HG03095 (cell line): ENCODE results near the gene PCSK2.

ENCODE experiments used
- ATAC-seq: cut with Tn5 transposase; IDR thresholded peaks from one replicate; pipeline ENCODE4 v1.9.1; 2021; ENCODE audit warnings: moderate library complexity; ENCODE audit not compliant: unreplicated experiment

The PCSK2 gene

GRCh38 chr20:17327185-17328148 lies 100.6 kb downstream of the PCSK2 start:
- no peak for ATAC-seq

- ATAC-seq = no peak
These were observed 108.1 kb downstream of the PCSK2 start for GRCh38 chr20:17334932-17335331.

- no peak for ATAC-seq
These were observed 112.2 kb downstream of the PCSK2 start for GRCh38 chr20:17339000-17339399.

GRCh38 chr20:17343091-17343490 lies 116.3 kb downstream of the PCSK2 start:
- no peak for ATAC-seq

GRCh38 chr20:17343656-17344452 lies 117.0 kb downstream of the PCSK2 start:
- no peak for ATAC-seq

- ATAC-seq = no peak
These were observed 118.0 kb downstream of the PCSK2 start for GRCh38 chr20:17344790-17345189.

GRCh38 chr20:17345321-17345720 lies 118.5 kb downstream of the PCSK2 start:
- ATAC-seq = no peak

- no peak for ATAC-seq
These were observed 123.5 kb downstream of the PCSK2 start for GRCh38 chr20:17350321-17350720.

GRCh38 chr20:17357238-17357637 lies 130.4 kb downstream of the PCSK2 start:
- ATAC-seq = no peak

- no peak for ATAC-seq
These were observed 132.0 kb downstream of the PCSK2 start for GRCh38 chr20:17358854-17359253.

- ATAC-seq = no peak
These were observed 137.8 kb downstream of the PCSK2 start for GRCh38 chr20:17364681-17365080.

GRCh38 chr20:17365831-17366230 lies 139.0 kb downstream of the PCSK2 start:
- ATAC-seq = no peak

- ATAC-seq = no peak
These were observed 142.7 kb downstream of the PCSK2 start for GRCh38 chr20:17369506-17369905.

- no peak for ATAC-seq
These were observed 146.1 kb downstream of the PCSK2 start for GRCh38 chr20:17372806-17373440.

GRCh38 chr20:17374086-17374485 lies 147.2 kb downstream of the PCSK2 start:
- ATAC-seq = no peak

GRCh38 chr20:17376031-17376430 lies 149.2 kb downstream of the PCSK2 start:
- no peak for ATAC-seq

- ATAC-seq = no peak
These were observed 150.4 kb downstream of the PCSK2 start for GRCh38 chr20:17377231-17377630.

- ATAC-seq = no peak
These were observed 152.8 kb downstream of the PCSK2 start for GRCh38 chr20:17379651-17380050.

GRCh38 chr20:17380801-17381200 lies 154.0 kb downstream of the PCSK2 start:
- ATAC-seq = no peak

GRCh38 chr20:17381724-17382123 lies 154.9 kb downstream of the PCSK2 start:
- ATAC-seq = no peak

- ATAC-seq = no peak
These were observed 159.0 kb downstream of the PCSK2 start for GRCh38 chr20:17385798-17386197.
